ENCODE measurements around the gene THSD7A. TPM values are rescaled to one million over a fixed set of nuclear protein-coding genes. Genes with fewer than 3 reads are reported as not detected.

The THSD7A gene
- total RNA-seq, 4 donors from 2014 or later: 0.30 to 2.6 (median 1.4) TPM

- intact Hi-C loops (cut with DNase I; ENCODE audit: low total_unique reads): no loop called here
- DNase-seq (ENCODE audit: low spot score in 2 of 2): no peak
- TF ChIP-seq POLR2A (IDR thresholded peaks at IDR 0.05): no peak
- no peak for TF ChIP-seq CTCF (IDR thresholded peaks at IDR 0.05)
Observed at GRCh38 chr7:11473807-11474424, 358.1 kb downstream of the THSD7A start.

DNA sequence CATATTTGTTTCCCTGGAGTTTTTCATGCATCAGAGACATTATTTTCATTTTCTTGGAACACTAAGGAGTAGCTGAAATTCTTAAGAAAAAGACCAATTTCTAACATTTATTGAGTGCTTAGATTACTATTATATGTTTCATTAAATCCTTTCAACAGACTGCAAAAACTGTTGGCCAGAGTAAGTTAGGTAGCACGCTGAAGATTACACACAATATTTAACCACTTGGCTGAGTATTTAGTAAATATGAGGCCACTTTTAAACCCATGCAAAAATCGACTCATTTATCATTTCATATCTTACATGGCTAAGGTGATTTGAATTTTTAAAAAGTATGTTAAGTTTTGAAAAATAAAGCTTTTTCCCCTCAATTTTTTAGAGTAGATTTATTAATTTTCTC is 358.8 kb downstream of the THSD7A start:
- TF ChIP-seq POLR2A (IDR thresholded peaks at IDR 0.05) (no peak), CTCF (IDR thresholded peaks at IDR 0.05) (no peak)
- intact Hi-C loops (cut with DNase I; ENCODE audit: low total_unique reads): no loop called here
- no peak for DNase-seq (ENCODE audit: low spot score in 2 of 2)
- WGBS, 2 donors: 63 to 68% methylated on average over 2 of the region's 2 CpGs
- no peak overlapping the region for H3K4me3 ChIP-seq (ENCODE audit: low read depth, poor library complexity, severe bottlenecking)

More at GRCh38 chr7:11473807-11474424, 358.1 kb downstream of the THSD7A start:
- H3K4me3 ChIP-seq (ENCODE audit: low read depth, poor library complexity, severe bottlenecking): no peak overlapping the region
- 94% methylated on average over 8 of the region's 8 CpGs for WGBS, 2 donors

DNA sequence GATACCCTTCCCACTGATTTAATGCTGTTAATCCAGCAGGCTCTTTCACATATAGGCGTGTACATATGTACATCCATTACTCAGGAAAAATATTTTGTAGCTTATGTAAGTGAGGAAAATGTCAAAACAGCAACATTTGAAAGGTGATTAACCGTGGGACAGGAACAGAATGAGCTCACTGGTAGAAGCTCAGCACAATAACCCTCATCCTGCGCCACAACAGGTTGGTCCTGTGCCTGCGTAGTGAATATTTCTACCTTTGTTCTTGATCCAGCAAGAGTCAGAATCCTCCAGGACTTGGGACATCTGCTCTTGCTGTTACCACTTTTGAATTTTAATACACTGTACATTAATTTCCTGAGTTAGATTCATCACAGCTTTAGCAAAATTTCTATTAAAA is 359.4 kb downstream of the THSD7A start:
- 57 to 66% methylated on average over 4 of the region's 4 CpGs for WGBS, 2 donors
- no peak for TF ChIP-seq POLR2A (IDR thresholded peaks at IDR 0.05)
- TF ChIP-seq CTCF (IDR thresholded peaks at IDR 0.05): no peak

GRCh38 chr7:11471255-11471654 is 360.7 kb downstream of the THSD7A start:
- no peak for TF ChIP-seq CTCF (IDR thresholded peaks at IDR 0.05)
- intact Hi-C loops (cut with DNase I; ENCODE audit: low total_unique reads): no loop called here
- H3K4me3 ChIP-seq (ENCODE audit: low read depth, poor library complexity, severe bottlenecking): no peak overlapping the region
- 85 to 86% methylated on average over 1 of the region's 1 CpG for WGBS, 2 donors
- DNase-seq (ENCODE audit: low spot score in 2 of 2): no peak

More for the DNA sequence above, 359.4 kb downstream of the THSD7A start:
- no peak for DNase-seq (ENCODE audit: low spot score in 2 of 2)
- intact Hi-C loops (cut with DNase I; ENCODE audit: low total_unique reads): no loop called here
- H3K4me3 ChIP-seq (ENCODE audit: low read depth, poor library complexity, severe bottlenecking): no peak overlapping the region

DNA sequence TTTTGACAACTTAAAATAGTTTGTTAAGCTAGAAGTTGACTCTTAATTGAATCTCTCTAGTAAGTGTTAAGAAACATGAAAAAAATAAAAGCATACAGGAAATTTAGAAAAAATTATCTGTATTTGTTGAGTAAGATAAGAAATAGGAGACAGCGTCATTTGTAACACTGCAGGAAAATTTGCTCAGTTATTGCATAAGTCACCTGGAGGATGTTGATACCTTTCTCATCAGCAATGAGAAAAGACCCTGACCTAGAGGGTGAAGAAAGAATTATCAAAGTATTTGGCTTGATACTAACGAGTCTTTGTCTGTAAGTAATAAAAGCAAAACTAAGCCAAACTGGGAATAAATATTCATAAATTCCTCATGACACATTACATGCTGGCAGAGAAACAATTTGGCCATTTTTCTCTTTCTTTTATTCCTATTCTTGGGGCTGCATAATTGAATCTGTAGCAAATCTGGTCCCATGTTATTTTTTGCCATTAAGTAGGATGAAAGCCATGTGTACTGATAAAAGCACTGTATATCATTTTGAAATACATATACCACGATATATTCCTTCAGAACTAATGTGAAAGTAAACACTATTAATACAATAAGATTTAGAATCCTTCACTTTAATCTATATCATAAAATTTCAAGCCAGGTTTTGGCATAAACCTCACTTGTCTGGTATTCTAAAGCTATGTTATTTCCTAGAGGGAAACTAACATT is 362.8 kb downstream of the THSD7A start:
- H3K4me3 ChIP-seq (ENCODE audit: low read depth, poor library complexity, severe bottlenecking): no peak overlapping the region
- no peak for DNase-seq (ENCODE audit: low spot score in 2 of 2)
- intact Hi-C loops (cut with DNase I; ENCODE audit: low total_unique reads): no loop called here
- 37 to 41% methylated on average over 3 of the region's 3 CpGs for WGBS, 2 donors
- TF ChIP-seq CTCF (IDR thresholded peaks at IDR 0.05) (no peak), POLR2A (IDR thresholded peaks at IDR 0.05) (no peak)

All from lower leg skin (tissue), 4 donors.